Measurements from ENCODE around the gene HMCN2.

HMCN2 gene

DNA sequence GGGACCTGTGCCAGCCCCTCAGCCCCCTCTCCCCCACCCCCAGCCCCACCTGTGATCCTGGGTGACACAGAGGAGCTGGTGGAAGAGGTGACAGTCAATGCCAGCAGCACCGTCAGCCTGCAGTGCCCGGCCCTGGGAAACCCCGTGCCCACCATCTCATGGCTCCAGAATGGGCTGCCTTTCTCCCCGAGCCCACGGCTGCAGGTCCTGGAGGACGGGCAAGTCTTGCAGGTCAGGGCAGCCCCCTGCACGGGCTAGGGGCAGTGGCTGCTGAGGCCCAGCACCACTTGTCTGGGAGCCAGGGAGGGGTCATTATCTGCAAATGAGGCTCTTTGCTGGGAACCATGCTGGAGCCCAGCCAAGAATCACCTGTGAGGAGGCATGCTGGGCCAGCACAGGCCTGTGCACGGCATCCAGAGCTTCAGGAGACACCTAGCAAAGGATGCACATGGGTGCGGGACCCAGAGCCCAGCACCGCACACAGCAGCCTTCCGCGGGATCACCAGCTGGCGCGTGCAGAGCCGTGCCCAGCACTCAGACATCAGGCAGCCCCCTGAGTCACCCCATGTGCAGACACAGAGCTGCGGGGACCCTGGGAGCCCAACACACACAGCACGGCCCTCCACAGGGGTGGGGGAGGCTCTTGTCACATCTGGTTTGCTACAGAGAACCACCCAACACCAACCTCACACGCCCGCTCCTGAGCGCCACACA, 117.2 kb downstream of the HMCN2 start:
- TF ChIP-seq, protein P1, sequence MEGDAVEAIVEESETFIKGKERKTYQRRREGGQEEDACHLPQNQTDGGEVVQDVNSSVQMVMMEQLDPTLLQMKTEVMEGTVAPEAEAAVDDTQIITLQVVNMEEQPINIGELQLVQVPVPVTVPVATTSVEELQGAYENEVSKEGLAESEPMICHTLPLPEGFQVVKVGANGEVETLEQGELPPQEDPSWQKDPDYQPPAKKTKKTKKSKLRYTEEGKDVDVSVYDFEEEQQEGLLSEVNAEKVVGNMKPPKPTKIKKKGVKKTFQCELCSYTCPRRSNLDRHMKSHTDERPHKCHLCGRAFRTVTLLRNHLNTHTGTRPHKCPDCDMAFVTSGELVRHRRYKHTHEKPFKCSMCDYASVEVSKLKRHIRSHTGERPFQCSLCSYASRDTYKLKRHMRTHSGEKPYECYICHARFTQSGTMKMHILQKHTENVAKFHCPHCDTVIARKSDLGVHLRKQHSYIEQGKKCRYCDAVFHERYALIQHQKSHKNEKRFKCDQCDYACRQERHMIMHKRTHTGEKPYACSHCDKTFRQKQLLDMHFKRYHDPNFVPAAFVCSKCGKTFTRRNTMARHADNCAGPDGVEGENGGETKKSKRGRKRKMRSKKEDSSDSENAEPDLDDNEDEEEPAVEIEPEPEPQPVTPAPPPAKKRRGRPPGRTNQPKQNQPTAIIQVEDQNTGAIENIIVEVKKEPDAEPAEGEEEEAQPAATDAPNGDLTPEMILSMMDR (conservative IDR thresholded peaks at IDR 0.05; ENCODE audit: low read length) = no peak
- no peak for DNase-seq (ENCODE audit: low read depth)
- H3K4me3 ChIP-seq (ENCODE audit: low read length) = no peak overlapping the region

DNA sequence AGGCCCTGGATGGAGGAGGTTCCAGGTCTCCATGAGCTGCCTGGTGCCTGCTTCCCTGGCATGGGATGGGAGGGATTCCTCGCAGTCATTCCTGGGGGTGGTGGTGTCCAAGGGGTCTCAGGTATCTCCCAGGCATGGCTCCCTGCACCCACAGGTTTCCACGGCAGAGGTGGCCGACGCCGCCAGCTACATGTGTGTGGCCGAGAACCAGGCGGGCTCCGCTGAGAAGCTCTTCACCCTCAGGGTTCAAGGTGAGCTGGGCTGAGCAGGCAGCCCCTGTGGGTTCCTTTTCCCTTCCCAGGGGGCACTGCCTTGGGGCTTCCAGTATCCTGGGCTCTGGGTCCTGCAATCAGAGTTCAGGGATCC, 117.8 kb downstream of the HMCN2 start:
- TF ChIP-seq, protein P1 (conservative IDR thresholded peaks at IDR 0.05; ENCODE audit: low read length) = no peak
- no peak for DNase-seq (ENCODE audit: low read depth)
- no peak overlapping the region for H3K4me3 ChIP-seq (ENCODE audit: low read length)

DNA sequence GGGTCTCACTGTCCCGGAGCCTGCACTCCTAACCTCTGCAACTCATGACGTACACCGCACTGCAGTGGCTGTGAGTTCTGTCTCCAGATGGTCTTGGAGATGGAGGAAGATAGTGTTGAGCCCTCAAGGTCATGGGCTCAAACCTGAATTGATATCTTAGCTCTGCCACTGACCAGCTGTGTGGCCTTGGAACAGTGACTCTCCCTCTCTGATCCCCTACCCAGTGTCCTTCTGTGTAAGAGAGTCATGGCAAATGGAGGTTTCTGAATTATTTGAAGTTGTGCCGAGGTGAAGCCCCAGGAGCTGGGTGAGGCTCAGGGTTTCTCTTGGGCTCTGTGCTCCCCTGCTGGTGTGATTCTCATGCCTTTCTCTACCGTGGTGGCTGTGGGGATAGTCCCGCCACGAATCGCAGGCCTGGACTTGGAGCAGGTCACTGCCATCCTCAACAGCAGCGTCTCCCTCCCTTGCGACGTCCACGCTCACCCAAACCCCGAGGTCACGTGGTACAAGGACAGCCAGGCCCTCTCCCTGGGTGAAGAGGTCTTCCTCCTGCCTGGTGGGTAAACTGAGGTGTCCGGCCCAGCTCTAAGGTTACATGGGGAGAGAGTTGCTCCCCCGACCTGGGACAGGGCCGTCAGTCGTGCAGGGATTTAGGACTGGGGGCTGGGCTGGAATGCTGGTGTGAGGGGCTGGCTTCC, 118.6 kb downstream of the HMCN2 start:
- TF ChIP-seq, protein P1 (conservative IDR thresholded peaks at IDR 0.05; ENCODE audit: low read length) = no peak
- no peak for DNase-seq (ENCODE audit: low read depth)
- no peak overlapping the region for H3K4me3 ChIP-seq (ENCODE audit: low read length)

DNA sequence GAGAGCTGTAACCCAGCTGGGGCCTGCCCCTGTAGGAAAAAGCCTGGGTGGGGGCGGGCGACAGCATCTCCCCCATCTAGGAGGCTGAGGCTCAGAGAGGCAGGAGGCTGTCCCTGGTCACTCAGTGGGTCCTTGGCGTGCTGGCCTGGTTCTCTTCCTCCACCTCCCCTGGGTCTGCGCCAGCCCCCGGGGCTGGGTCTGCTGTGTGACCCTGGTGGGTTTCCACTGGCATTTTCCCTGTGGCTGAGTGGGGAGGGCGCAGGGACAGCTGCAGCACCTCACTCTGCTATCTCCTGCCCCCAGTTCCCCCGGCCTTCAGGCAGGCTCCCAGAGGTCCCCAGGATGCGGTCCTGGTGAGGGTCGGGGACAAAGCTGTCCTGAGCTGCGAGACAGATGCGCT, 119.7 kb downstream of the HMCN2 start:
- no peak overlapping the region for H3K4me3 ChIP-seq (ENCODE audit: low read length)
- DNase-seq (ENCODE audit: low read depth) = no peak
- TF ChIP-seq, protein P1 (conservative IDR thresholded peaks at IDR 0.05; ENCODE audit: low read length) = no peak

DNA sequence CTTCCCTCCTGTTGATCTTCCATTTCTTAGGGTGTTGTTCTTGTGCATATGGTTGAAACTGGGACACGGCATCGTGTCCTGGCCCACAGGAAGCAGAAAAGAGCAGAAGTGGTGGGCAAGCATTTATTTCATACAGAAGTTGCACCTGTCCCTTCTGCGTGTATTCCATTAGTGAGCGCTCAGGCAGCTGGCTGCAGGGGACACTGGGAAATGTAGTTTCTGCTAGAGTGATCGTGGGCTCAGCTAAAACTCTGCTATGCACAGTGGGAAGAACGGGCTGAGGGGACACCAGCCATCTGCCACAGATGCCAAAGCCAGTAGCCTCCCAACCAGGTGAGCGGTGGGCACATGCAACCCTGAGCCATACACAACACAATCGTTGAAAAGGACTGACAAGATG, 121.8 kb downstream of the HMCN2 start:
- H3K4me3 ChIP-seq (ENCODE audit: low read length) = no peak overlapping the region
- no peak for DNase-seq (ENCODE audit: low read depth)
- TF ChIP-seq, protein P1 (conservative IDR thresholded peaks at IDR 0.05; ENCODE audit: low read length) = no peak

DNA sequence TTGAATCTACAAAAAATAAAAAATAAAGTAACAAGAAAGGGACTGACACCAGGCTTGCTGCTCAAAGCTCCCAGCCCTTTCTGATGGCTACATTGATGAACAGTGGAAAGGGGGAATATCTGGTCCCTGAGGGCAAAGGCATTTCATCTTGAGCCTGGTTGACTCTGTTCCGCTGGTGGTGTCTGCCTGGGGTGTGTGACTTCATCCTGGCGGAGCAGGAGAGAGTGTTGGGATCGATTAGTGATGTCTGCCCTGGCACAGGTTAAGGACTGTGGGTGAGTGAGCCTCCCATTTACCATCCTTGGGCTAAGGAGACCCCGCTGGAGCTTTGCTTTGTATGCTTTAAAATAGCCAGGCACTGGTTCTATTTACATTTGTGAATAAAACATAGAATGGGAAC, 122.3 kb downstream of the HMCN2 start:
- no peak overlapping the region for H3K4me3 ChIP-seq (ENCODE audit: low read length)
- no peak for DNase-seq (ENCODE audit: low read depth)
- TF ChIP-seq, protein P1 (conservative IDR thresholded peaks at IDR 0.05; ENCODE audit: low read length) = no peak

DNA sequence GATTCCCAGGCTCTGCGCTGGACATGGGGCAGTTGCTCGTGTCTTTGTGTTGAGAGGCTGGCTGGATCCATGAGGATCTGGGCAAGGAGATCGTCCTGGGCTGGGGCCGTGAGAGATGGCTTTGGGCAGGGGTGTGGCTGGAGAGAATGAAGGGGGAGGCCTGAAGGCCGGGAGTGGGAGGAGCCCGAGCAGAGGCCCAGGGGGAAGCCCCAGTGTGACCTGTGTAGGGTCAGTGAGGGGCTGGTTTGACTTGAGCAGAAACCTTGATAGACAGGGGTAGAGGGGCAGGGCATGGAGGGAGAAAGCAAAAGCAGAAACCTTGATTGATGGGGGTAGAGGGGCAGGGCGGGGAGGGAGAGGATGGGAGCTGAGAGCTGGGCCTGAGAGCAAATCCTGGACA, 124.8 kb downstream of the HMCN2 start:
- DNase-seq (ENCODE audit: low read depth) = no peak
- no peak overlapping the region for H3K4me3 ChIP-seq (ENCODE audit: low read length)
- TF ChIP-seq, protein P1 (conservative IDR thresholded peaks at IDR 0.05; ENCODE audit: low read length) = no peak

Measured in AG10803 (cell line).